GM19463 (cell line): ENCODE data around the gene FAHD1.
"Not testable (repeated sequence)": the region's sequence is repeated elsewhere in the genome, so short reads cannot be mapped to it uniquely, and the experiment has no call there.

Experiments used
- ATAC-seq: cut with Tn5 transposase; IDR thresholded peaks from one replicate; pipeline ENCODE4 v1.9.1; 2021; ENCODE audit warnings: mild to moderate bottlenecking, moderate library complexity; ENCODE audit not compliant: unreplicated experiment

The FAHD1 gene

GRCh38 chr16:1788708-1789100 lies 38.3 kb upstream of the FAHD1 start:
- ATAC-seq = no peak

GRCh38 chr16:1789643-1790045 lies 37.4 kb upstream of the FAHD1 start:
- ATAC-seq = no peak

GRCh38 chr16:1790261-1790610 lies 36.8 kb upstream of the FAHD1 start:
- ATAC-seq = no peak

- no peak for ATAC-seq
Observed at GRCh38 chr16:1790611-1791255, 36.3 kb upstream of the FAHD1 start.

GRCh38 chr16:1791256-1791942 lies 35.6 kb upstream of the FAHD1 start:
- ATAC-seq = no peak

- no peak for ATAC-seq
Observed at GRCh38 chr16:1791943-1792812, 34.8 kb upstream of the FAHD1 start.

GRCh38 chr16:1792836-1793577 lies 34.0 kb upstream of the FAHD1 start:
- ATAC-seq = no peak

GRCh38 chr16:1793578-1794220 lies 33.3 kb upstream of the FAHD1 start, which contains the start of gene IGFALS:
Gene IGFALS (minus strand): TSS chr16:1793705. CDS start chr16:1793652, 53 bp downstream.
- ATAC-seq = no peak

GRCh38 chr16:1794221-1794871 lies 32.7 kb upstream of the FAHD1 start:
- no peak for ATAC-seq

- ATAC-seq = no peak
Observed at GRCh38 chr16:1794908-1795666, 31.9 kb upstream of the FAHD1 start.

- not testable (repeated sequence) for ATAC-seq
Observed at GRCh38 chr16:1799263-1799662, 27.7 kb upstream of the FAHD1 start.

GRCh38 chr16:1800701-1801100 lies 26.3 kb upstream of the FAHD1 start:
- no peak for ATAC-seq

- no peak for ATAC-seq
Observed at GRCh38 chr16:1807626-1808025, 19.4 kb upstream of the FAHD1 start.

- ATAC-seq = no peak
Observed at GRCh38 chr16:1808691-1809090, 18.3 kb upstream of the FAHD1 start.

- no peak for ATAC-seq
Observed at GRCh38 chr16:1809281-1809801, 17.7 kb upstream of the FAHD1 start.

- ATAC-seq = no peak
Observed at GRCh38 chr16:1810106-1810505, 16.9 kb upstream of the FAHD1 start.

- no peak for ATAC-seq
Observed at GRCh38 chr16:1810536-1810935, 16.5 kb upstream of the FAHD1 start.

- ATAC-seq = no peak
Observed at GRCh38 chr16:1812732-1813163, 14.3 kb upstream of the FAHD1 start.

GRCh38 chr16:1815461-1815860 lies 11.5 kb upstream of the FAHD1 start:
- ATAC-seq = no peak
